CD4-positive, alpha-beta T cell treated with Interleukin-6 at 100 ng/mL for 8 hours (primary cell): Measurements from ENCODE around the gene TMEM266.

ENCODE experiments used
- DNase-seq: peaks from one replicate; pipeline ENCODE4 v3.0.0-alpha.2; 2020; ENCODE audit warnings: mixed read lengths, low spot score

Gene TMEM266

GRCh38 chr15:76065793-76066192, 6.0 kb downstream of the TMEM266 start:
- DNase-seq, result no peak

GRCh38 chr15:76070192-76070591, 10.4 kb downstream of the TMEM266 start:
- no peak for DNase-seq

GRCh38 chr15:76070921-76071635, 11.3 kb downstream of the TMEM266 start:
- DNase-seq, result no peak

DNA sequence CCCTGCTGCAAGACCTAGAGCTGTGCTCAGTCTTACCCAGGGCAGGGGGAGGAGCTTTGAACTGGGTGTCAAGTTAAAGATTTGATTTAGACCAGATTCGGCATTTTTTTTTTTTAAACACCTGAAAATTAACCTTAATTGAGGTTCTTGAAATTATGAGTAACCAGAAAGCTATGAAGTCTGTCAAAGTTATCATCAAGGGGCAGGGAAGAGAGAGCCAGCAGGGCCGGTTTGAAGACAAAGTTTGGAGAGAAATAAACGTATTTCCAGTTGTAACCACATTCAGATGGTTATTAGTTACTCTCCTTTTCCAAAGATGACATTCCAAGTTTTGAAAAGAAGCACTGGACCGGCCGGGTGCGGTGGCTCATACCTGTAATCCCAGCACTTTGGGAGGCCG, 12.0 kb downstream of the TMEM266 start:
- DNase-seq, result no peak

GRCh38 chr15:76073554-76073953, 13.8 kb downstream of the TMEM266 start:
- DNase-seq, result no peak

GRCh38 chr15:76075046-76075445, 15.3 kb downstream of the TMEM266 start:
- DNase-seq, result no peak

GRCh38 chr15:76078285-76078877, 18.6 kb downstream of the TMEM266 start:
- no peak for DNase-seq

DNA sequence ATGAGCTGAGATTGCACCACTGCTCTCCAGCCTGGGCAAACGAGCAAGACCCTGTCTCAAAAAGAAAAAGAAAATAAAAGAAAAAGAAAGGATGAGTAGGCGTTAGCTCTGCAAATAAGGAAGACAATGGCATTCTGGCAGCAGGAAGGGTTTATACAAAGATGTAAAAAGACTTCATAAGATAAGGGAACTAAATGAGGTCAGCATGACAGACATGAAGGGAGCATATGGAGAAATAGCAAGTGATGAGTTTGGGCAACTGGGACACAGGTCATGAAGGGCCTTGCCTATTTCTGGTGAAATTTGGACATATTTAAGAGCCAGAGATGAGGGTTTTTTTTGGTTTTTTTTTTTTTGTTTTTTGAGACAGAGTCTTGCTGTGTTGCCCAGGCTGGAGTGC, 24.5 kb downstream of the TMEM266 start:
- no peak for DNase-seq

- no peak for DNase-seq
Observed at GRCh38 chr15:76098685-76099084, 38.9 kb downstream of the TMEM266 start.

- no peak for DNase-seq
Observed at GRCh38 chr15:76099388-76099787, 39.6 kb downstream of the TMEM266 start.

DNA sequence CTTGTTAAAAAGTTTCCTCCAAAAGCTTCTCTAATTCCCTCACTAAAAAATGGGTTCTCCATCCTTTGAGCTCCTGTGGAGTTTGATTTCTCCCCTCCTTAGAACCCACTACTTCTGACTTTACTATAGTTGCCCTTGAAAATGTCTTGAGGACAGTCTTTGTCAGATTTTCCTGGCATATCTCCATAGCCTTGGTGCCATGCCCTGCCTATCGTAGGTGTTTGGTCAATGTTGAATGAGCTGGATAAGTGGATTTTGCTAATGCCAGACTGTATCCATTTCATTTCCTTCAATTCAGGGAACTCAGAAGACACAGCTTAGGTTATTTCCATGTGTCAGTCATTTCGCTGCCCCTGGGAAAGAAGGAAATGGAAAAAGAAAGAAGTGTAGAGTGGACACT, 40.6 kb downstream of the TMEM266 start:
- DNase-seq, result no peak

- no peak for DNase-seq
Observed at GRCh38 chr15:76101655-76102054, 41.9 kb downstream of the TMEM266 start.

- no peak for DNase-seq
Observed at GRCh38 chr15:76105391-76105790, 45.6 kb downstream of the TMEM266 start.

DNA sequence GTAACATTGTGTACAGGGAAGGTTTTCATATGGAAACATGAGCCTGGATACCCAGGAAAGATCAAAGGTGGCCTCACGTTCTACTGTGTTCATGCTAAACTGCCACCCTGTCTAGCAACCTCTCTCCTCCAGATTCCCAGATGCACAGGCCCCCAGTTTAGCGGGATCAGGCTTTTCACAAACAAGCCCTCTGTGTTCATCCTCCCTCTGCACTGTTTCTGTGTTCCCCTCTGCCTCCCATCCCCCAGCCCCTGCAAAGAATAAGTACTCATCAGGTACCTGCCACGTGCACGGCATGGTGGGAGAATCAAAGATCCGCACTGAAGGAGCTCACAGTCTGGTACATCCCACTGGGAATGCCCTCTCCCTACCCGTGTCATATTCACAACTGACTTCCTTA, 46.1 kb downstream of the TMEM266 start:
- no peak for DNase-seq

GRCh38 chr15:76107169-76107568, 47.4 kb downstream of the TMEM266 start:
- DNase-seq, result no peak

- no peak for DNase-seq
Observed at GRCh38 chr15:76108021-76108723, 48.4 kb downstream of the TMEM266 start.

DNA sequence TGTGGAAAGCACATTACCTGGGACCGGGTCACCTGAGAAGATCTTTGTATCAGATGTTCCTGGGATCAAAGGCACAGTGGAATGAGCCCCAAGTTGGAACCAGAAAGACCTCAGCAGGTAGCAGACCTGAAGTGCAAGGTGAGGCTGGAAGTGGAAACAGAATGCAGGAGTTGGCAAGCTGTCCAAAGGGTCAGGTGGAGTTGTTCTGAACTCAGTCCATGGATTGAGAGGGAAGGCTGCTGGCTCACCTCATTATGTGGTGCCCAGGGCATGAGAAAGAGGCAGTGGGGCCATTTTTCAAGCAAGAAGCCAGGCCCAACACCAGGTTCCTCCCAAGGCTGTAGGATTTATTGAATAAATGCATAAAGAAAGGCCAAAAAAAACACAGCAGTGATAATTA, 49.3 kb downstream of the TMEM266 start:
- no peak for DNase-seq

DNA sequence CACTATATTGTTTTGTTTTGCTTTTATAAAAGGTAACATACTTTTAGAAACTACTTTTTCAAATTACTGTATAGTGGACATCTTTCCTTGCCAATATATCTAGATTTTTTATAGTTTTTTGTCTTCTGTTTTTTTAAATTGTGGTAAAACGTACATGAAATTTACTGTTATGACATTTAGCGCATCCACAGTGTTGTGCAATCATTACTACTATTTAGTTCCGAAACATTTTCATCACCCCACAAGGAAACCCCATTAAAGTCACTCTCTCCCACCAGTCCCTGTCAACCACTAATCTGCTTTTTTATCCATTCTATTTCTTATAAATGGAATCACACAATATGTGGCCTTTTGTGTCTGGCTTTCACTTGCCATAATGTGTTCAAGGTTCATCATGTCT, 54.8 kb downstream of the TMEM266 start:
- DNase-seq, result no peak

DNA sequence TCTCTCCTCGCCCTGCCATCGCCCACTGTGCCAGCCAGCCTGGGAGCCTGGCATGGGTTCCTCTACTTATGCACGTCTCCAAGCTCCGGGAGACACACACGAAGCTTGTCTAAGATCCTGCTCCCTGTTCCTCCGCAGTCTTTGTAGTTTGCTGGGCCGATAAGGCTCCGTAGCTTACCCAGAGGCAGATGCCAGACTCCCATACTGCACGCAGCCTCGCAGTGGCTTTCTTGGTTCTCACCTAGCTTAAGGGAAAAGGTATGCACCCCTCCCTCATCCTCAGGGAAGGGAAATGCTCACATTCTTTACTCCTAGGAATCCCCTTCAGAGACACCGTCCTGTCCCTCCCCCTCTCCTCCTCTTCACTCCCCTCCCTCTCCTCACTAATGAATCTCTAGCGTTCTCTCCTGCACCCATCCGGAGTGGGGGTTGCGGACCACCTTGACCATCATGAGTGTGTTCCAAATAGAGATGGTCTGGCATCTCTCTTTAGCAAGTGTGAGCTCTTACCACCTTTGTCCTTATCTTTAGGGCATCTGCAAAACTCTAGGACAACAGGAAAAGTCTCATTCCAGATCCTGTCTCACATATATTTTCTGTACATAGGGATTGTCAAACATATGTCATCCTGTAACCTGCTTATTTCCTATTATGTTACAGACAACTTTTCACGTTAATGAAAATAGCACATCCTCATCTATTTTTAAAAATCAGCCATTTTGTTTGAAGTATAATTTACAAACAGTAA, 56.5 kb downstream of the TMEM266 start:
- DNase-seq, result no peak

- no peak for DNase-seq
Observed at GRCh38 chr15:76117181-76117580, 57.4 kb downstream of the TMEM266 start.

DNA sequence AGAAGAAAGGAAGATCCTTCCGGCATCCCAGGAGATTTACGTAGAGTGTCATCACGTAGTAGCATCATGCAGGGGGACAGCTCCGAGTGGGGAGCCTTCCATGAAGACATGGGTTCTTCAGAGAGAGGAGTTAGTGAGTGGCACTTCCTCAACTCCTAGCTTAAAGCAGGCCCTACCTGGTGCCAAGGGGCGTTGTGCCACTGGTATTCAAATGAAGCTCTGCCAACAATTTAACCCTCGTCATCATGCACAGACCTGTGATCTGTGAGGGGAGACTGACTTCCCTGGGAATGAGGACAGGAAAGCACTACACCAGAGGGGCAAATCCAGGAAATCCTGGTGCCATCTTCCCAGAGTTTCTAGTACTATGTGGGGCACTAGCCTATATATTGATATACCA, 59.0 kb downstream of the TMEM266 start:
- DNase-seq, result no peak

DNA sequence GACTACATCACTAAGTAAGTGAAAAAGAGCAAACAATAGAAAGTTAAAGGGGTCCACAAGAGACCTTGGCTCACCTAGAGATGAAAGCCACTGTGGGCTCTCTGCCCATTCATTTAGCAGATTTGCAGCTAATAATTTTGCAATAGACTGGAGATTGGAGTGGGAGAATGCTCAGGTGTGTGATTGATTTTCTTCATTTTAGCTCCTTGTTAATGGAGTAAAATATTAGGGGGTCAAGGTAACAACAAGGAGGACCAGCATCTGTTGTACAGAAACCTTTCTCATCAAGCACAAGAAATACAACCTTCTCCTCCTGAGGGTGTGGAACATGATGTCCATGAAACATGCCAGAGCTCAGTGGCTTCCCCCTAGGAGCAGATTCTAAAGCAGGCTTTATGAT, 63.2 kb downstream of the TMEM266 start:
- no peak for DNase-seq

GRCh38 chr15:76127169-76127568, 67.4 kb downstream of the TMEM266 start:
- no peak for DNase-seq
